ENCODE results near the gene C19orf33. TPM values are rescaled to one million over a fixed set of nuclear protein-coding genes. Genes with fewer than 3 reads are reported as not detected.

C19orf33 gene
- total RNA-seq, 1 experiment from 2014 or later, result not detected

GRCh38 chr19:38320969-38321339 is 16.9 kb downstream of the C19orf33 start:
- CTCF ChIA-PET, result no interaction called here
- POLR2A ChIA-PET (ENCODE audit: low non-redundant PET), result no interaction called here
- no TSS peak for BruUV-seq (replicated peaks)
- Histone ChIP-seq H3K4me3 (ENCODE audit: low read depth, low read length, poor library complexity, severe bottlenecking) (no peak overlapping the region), H3K4me1 (ENCODE audit: insufficient read depth, low read length, poor library complexity, severe bottlenecking) (peaks cover 4% of the 10 kb centered on the region), H3K36me3 (ENCODE audit: insufficient read depth, low read length, poor library complexity, severe bottlenecking) (no peaks in the 10 kb centered on the region), H3K27ac (ENCODE audit: low read depth, low read length, poor library complexity, severe bottlenecking) (no peak overlapping the region), H3K9me3 (ENCODE audit: low read depth, low read length, poor library complexity, severe bottlenecking) (no peaks in the 10 kb centered on the region), H3K27me3 (replicated peaks; ENCODE audit: insufficient read depth, low read depth, low read length, poor library complexity) (peaks cover 24% of the 10 kb centered on the region)
- TF ChIP-seq EZH2 (IDR thresholded peaks at IDR 0.05; ENCODE audit: borderline replicate concordance, low read depth, low read length, poor library complexity, severe bottlenecking) (no peak), CTCF (conservative IDR thresholded peaks at IDR 0.05; ENCODE audit: low read depth, low read length) (no peak)
- intact Hi-C loops (cut with micrococcal nuclease; ENCODE audit: unreplicated experiment), result no loop called here
- DNase-seq (ENCODE audit: low spot score), result no peak

DNA sequence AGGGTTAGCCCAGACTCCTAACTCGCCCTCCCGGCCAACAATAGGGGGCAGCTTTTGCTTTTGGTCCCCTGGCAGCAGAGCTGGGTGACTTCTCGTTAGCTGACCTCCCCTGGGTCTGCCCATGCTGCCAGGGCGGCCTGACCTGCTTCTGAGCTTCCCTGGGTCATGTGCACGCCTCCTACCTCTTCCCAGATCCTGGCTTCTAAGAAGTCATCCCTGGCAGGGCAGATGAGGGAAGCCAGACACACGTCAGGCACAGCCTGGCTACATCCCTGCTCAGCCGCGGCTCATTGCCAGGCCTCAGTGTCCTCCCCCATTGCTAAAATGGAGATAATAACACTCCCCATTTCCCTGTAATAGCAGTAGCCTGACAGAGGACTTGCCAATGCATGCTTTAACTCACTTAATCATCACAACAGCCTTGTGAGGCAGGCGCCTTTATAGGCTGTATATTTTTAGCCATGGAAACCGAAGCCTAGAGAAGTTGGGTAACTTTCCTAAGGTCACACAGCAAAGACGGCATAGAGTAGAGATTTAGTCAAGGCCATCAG is 17.7 kb downstream of the C19orf33 start:
- no peak for DNase-seq (ENCODE audit: low spot score)
- peaks cover 24% of the 10 kb centered on the region for H3K27me3 ChIP-seq (replicated peaks; ENCODE audit: insufficient read depth, low read depth, low read length, poor library complexity)
- POLR2A ChIA-PET (ENCODE audit: low non-redundant PET), result no interaction called here
- H3K4me1 ChIP-seq (ENCODE audit: insufficient read depth, low read length, poor library complexity, severe bottlenecking), result peaks cover 4% of the 10 kb centered on the region
- CTCF ChIA-PET, result no interaction called here
- no peak overlapping the region for H3K27ac ChIP-seq (ENCODE audit: low read depth, low read length, poor library complexity, severe bottlenecking)
- H3K4me3 ChIP-seq (ENCODE audit: low read depth, low read length, poor library complexity, severe bottlenecking), result no peak overlapping the region
- intact Hi-C loops (cut with micrococcal nuclease; ENCODE audit: unreplicated experiment), result no loop called here
- H3K9me3 ChIP-seq (ENCODE audit: low read depth, low read length, poor library complexity, severe bottlenecking), result no peaks in the 10 kb centered on the region
- no TSS peak for BruUV-seq (replicated peaks)
- no peak for TF ChIP-seq EZH2 (IDR thresholded peaks at IDR 0.05; ENCODE audit: borderline replicate concordance, low read depth, low read length, poor library complexity, severe bottlenecking)
- TF ChIP-seq CTCF (conservative IDR thresholded peaks at IDR 0.05; ENCODE audit: low read depth, low read length), result no peak
- H3K36me3 ChIP-seq (ENCODE audit: insufficient read depth, low read length, poor library complexity, severe bottlenecking), result no peaks in the 10 kb centered on the region

DNA sequence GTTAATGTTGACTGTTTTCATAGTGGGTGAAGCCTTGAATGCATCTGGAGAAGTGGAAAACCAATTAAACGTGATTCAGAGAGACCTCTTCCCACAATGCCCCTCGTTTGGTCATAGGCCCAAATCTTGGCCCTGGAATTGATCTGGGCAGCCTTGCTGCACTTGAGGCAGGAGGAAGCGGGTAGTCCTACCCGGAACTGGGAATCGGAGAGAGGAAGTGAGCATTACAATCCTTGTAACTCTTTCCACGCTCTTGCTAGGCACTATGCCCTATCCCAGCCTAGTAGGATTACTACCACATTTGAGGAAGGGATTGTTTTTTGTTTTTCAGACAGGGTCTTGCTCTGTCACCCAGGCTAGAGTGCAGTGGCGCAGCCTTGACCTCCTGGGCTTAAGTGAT is 19.2 kb downstream of the C19orf33 start:
- Histone ChIP-seq H3K36me3 (ENCODE audit: insufficient read depth, low read length, poor library complexity, severe bottlenecking) (no peaks in the 10 kb centered on the region), H3K27ac (ENCODE audit: low read depth, low read length, poor library complexity, severe bottlenecking) (no peak overlapping the region), H3K9me3 (ENCODE audit: low read depth, low read length, poor library complexity, severe bottlenecking) (no peaks in the 10 kb centered on the region), H3K4me1 (ENCODE audit: insufficient read depth, low read length, poor library complexity, severe bottlenecking) (peaks cover 4% of the 10 kb centered on the region), H3K4me3 (ENCODE audit: low read depth, low read length, poor library complexity, severe bottlenecking) (no peak overlapping the region), H3K27me3 (replicated peaks; ENCODE audit: insufficient read depth, low read depth, low read length, poor library complexity) (peaks cover 24% of the 10 kb centered on the region)
- TF ChIP-seq CTCF (conservative IDR thresholded peaks at IDR 0.05; ENCODE audit: low read depth, low read length) (no peak), EZH2 (IDR thresholded peaks at IDR 0.05; ENCODE audit: borderline replicate concordance, low read depth, low read length, poor library complexity, severe bottlenecking) (no peak)
- ChIA-PET POLR2A (ENCODE audit: low non-redundant PET) (no interaction called here), CTCF (no interaction called here)
- intact Hi-C loops (cut with micrococcal nuclease; ENCODE audit: unreplicated experiment), result no loop called here
- BruUV-seq (replicated peaks), result no TSS peak
- DNase-seq (ENCODE audit: low spot score), result no peak

All from A673 (cell line).